ENCODE measurements around the gene PLA2G15. TPM values are rescaled to one million over a fixed set of nuclear protein-coding genes. Genes with fewer than 3 reads are reported as not detected.
A peak's percentile ranks its signal among the peaks of the same experiment; 100 is the strongest.

Gene PLA2G15, protein sequence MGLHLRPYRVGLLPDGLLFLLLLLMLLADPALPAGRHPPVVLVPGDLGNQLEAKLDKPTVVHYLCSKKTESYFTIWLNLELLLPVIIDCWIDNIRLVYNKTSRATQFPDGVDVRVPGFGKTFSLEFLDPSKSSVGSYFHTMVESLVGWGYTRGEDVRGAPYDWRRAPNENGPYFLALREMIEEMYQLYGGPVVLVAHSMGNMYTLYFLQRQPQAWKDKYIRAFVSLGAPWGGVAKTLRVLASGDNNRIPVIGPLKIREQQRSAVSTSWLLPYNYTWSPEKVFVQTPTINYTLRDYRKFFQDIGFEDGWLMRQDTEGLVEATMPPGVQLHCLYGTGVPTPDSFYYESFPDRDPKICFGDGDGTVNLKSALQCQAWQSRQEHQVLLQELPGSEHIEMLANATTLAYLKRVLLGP
- total RNA-seq (2021) (9.4 to 10.2 TPM (median 9.8 TPM) in 3 replicates), Bru-seq, nascent RNA (percentile 45 among the genes with signal in this experiment)
- long read RNA-seq, experiment 1, transcript PLA2G15-201 (6 exons, 2,727 nt), result major isoform, 45 of 56 reads
- long read RNA-seq, experiment 1, partial matches to known transcripts, result 0 of 56 reads
- long read RNA-seq, experiment 1, other reads (novel, unspliced or antisense), result 8 of 56 reads
- long read RNA-seq, experiment 2, partial matches to known transcripts, result 0 of 10 reads
- long read RNA-seq, experiment 2, other reads (novel, unspliced or antisense), result 5 of 10 reads
- long read RNA-seq, experiment 3, transcript PLA2G15-201 (6 exons, 2,727 nt), result major isoform, 6 of 11 reads
- long read RNA-seq, experiment 3, partial matches to known transcripts, result 0 of 11 reads
- long read RNA-seq, experiment 3, other reads (novel, unspliced or antisense), result 2 of 11 reads

DNA sequence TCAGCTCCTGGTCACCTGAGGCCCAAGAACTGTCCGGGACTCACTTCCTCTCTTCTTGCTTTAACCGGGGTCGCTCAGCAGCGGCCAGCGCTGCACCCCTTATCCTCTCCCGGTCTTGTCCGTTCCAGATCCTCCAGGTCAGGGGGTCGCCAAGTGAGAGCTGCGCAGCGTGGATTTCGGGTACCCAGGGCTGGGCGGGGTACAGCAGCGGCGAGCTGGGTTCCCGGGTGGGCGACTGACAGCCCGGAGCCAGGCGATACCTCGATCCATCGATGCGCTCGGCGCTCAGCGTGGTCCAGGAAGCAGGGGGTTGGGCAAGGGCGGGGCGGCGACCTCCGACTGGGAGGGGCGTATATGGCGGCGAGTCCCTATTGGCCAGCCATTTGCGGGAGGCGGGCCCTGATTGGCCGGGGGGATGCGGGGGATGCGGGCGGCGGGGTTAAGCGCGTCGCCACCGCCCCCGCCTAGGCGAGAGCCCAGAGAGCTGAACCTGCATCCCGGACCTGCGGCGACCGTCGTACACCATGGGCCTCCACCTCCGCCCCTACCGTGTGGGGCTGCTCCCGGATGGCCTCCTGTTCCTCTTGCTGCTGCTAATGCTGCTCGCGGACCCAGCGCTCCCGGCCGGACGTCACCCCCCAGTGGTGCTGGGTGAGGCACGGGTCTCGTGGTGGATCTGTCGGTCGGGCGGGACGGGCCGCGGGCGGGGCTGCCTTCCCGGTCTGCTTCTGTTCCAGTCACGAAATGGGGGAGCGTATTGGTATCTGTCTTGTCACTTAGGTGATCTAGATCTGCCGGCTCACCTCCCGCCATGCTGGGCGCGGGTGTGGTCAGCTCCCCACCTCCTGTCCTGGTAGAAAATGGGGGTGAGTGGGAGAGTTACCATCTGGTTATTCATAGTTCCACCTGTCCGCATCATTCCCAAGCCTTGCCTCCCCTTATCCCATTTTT, at the start of gene PLA2G15:
PLA2G15 (plus strand) TSS at position 471 of the 951 bp plus-strand sequence; CDS start at position 525, 54 bp downstream.
- peak within 1 kb of the TSS; percentile 97 for H3K4me3 Mint-ChIP-seq
- no peaks in the 10 kb centered on the region for H3K36me3 Mint-ChIP-seq
- peaks cover 37% of the 10 kb centered on the region for H3K27me3 Mint-ChIP-seq (ENCODE audit: low read depth)
- H3K27ac Mint-ChIP-seq, result peak within 1 kb of the TSS; percentile 56; the same call in 1 of the 2 replicates
- H3K9me3 Mint-ChIP-seq, result no peaks in the 10 kb centered on the region
- H3K4me1 Mint-ChIP-seq, result peaks cover 5% of the 10 kb centered on the region
- DNase-seq (ENCODE audit: low spot score) (peak; percentile 98), ATAC-seq (peak; percentile 96)
- ChIA-PET CTCF (interaction anchor here (0.7 to 2.8 kb wide), 6 partner anchors 12 to 151 kb away, joined by 4 to 28 read pairs (median 6); partner anchors contain the start of gene SLC7A6), POLR2A (interaction anchor here (0.9 kb wide), 1 partner anchor 160 kb away, joined by 3 read pairs; the partner anchor contains the start of gene NFATC3)
- TF ChIP-seq AR (CRISPR knock-in tag; IDR thresholded peaks at IDR 0.05) (no peak), ARID4B (CRISPR knock-in tag; IDR thresholded peaks at IDR 0.05; ENCODE audit: borderline replicate concordance) (no peak; the same call in 1 of the 2 replicates), SP1 (CRISPR knock-in tag; conservative IDR thresholded peaks at IDR 0.05) (peak; percentile 99), NFATC4 (CRISPR knock-in tag; IDR thresholded peaks at IDR 0.05) (no peak), ZNF423 (CRISPR knock-in tag; IDR thresholded peaks at IDR 0.05) (no peak), PRRX2 (CRISPR knock-in tag; IDR thresholded peaks at IDR 0.05) (no peak), NR3C1 (CRISPR knock-in tag; conservative IDR thresholded peaks at IDR 0.05; ENCODE audit: low read depth) (no peak), SOX15 (CRISPR knock-in tag; IDR thresholded peaks at IDR 0.05) (no peak), MAX (CRISPR knock-in tag; IDR thresholded peaks at IDR 0.05) (0 out of 2 replicates have a peak, but pooled peaks have one; percentile 27), FOXK1 (CRISPR knock-in tag; IDR thresholded peaks at IDR 0.05) (peak; percentile 55; the same call in 1 of the 2 replicates), FOXJ3 (CRISPR knock-in tag; IDR thresholded peaks at IDR 0.05; ENCODE audit: borderline replicate concordance) (no peak), ZNF317 (CRISPR knock-in tag; IDR thresholded peaks at IDR 0.05; ENCODE audit: borderline replicate concordance, low read depth) (no peak), GRHL2 (CRISPR knock-in tag; IDR thresholded peaks at IDR 0.05; ENCODE audit: insufficient replicate concordance, severe bottlenecking) (no peak), RORB (CRISPR knock-in tag; IDR thresholded peaks at IDR 0.05) (no peak), CREM (CRISPR knock-in tag; IDR thresholded peaks at IDR 0.05) (0 out of 2 replicates have a peak, but pooled peaks have one; percentile 49), ZBTB43 (CRISPR knock-in tag; IDR thresholded peaks at IDR 0.05) (0 out of 2 replicates have a peak, but pooled peaks have one; percentile 56), TCF7 (CRISPR knock-in tag; IDR thresholded peaks at IDR 0.05; ENCODE audit: low read depth) (no peak), ELF4 (CRISPR knock-in tag; IDR thresholded peaks at IDR 0.05; ENCODE audit: low read depth) (no peak)
- TF ChIP-seq, protein P1, sequence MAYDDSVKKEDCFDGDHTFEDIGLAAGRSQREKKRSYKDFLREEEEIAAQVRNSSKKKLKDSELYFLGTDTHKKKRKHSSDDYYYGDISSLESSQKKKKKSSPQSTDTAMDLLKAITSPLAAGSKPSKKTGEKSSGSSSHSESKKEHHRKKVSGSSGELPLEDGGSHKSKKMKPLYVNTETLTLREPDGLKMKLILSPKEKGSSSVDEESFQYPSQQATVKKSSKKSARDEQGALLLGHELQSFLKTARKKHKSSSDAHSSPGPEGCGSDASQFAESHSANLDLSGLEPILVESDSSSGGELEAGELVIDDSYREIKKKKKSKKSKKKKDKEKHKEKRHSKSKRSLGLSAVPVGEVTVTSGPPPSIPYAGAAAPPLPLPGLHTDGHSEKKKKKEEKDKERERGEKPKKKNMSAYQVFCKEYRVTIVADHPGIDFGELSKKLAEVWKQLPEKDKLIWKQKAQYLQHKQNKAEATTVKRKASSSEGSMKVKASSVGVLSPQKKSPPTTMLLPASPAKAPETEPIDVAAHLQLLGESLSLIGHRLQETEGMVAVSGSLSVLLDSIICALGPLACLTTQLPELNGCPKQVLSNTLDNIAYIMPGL (CRISPR knock-in tag; IDR thresholded peaks at IDR 0.05), result peak; percentile 75; the same call in 1 of the 2 replicates
- TF ChIP-seq, protein P2, sequence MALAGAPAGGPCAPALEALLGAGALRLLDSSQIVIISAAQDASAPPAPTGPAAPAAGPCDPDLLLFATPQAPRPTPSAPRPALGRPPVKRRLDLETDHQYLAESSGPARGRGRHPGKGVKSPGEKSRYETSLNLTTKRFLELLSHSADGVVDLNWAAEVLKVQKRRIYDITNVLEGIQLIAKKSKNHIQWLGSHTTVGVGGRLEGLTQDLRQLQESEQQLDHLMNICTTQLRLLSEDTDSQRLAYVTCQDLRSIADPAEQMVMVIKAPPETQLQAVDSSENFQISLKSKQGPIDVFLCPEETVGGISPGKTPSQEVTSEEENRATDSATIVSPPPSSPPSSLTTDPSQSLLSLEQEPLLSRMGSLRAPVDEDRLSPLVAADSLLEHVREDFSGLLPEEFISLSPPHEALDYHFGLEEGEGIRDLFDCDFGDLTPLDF (CRISPR knock-in tag; IDR thresholded peaks at IDR 0.05), result no peak

All from WTC11 (cell line).